Activated T-helper 9 cell treated with anti-CD3 and anti-CD28 coated beads, Interleukin-2, amount 50 U/mL, for 16 hours (primary cell): ENCODE results near the gene IDH3A.
"Not testable (repeated sequence)": the region's sequence is repeated elsewhere in the genome, so short reads cannot be mapped to it uniquely, and the experiment has no call there.

ENCODE experiments used
- DNase-seq: peaks from one replicate; pipeline ENCODE4 v3.0.0-alpha.2; 2020; ENCODE audit warnings: low read depth

Gene IDH3A

DNA sequence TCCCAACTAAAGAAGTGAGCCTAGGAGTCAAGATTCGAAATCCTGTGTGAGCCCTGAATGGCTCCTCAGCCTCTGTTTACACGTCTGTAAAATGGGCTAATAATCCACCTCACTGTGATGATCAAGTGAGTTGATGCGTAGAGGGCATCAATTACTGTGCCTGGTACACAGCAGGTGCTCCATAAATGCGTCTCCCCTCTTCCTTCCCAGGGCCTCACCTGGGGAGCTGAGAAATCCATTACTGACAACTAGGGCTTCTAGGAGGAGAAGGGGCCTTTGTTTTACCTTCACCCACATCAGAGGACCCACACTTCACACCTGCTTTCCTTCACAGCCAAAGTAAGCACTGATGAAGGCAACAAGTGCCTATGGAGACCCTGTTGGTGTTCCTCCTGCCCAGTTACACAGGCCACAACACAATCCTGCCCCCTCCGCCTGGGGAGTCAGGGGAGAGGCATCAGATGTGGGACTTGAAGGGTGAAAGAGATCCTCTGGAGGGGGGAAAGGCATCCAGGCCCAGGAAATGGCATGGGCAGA is 19.3 kb upstream of the IDH3A start:
- DNase-seq, result no peak

DNA sequence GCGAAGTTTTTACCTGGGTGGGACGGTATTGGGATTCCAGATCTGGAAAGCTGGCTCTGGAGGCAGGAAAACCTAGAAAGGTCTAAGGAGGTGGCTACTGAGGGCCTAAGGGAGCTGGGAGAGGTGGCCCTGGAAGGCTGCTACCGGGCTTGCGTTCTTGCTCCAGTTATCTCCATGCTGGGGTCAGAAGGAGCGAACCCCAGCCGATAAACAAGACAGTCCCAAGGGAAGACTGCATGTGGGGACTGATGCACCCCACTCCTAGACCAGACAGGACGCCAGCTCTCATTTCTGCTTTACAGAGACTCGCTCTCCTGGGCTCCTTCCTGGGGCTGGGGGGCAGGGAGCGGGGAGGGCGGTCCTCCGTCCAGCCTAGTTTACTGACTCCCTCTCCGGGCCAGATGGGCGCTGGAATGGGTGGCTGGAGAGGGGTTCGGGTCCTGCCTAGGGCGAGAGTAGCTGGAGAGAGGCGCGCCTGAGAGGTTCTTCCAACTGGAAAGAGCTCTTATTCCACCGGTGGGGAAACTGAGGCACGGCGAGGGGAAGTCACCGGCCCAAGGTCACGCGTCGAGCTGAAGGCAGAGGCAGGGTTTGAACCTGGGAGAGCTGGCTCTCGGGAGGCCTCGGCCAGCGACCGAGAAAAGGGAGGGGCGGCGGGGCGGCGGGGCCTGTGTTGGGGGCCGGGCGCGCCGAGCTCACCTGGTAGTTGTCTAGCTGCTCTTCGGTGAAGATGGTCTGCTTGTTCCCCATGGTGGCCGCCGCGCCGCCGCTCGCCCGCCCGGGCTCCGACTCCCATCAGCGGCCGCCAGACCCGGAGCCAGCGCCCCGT is 18.5 kb upstream of the IDH3A start:
- DNase-seq, result no peak

DNA sequence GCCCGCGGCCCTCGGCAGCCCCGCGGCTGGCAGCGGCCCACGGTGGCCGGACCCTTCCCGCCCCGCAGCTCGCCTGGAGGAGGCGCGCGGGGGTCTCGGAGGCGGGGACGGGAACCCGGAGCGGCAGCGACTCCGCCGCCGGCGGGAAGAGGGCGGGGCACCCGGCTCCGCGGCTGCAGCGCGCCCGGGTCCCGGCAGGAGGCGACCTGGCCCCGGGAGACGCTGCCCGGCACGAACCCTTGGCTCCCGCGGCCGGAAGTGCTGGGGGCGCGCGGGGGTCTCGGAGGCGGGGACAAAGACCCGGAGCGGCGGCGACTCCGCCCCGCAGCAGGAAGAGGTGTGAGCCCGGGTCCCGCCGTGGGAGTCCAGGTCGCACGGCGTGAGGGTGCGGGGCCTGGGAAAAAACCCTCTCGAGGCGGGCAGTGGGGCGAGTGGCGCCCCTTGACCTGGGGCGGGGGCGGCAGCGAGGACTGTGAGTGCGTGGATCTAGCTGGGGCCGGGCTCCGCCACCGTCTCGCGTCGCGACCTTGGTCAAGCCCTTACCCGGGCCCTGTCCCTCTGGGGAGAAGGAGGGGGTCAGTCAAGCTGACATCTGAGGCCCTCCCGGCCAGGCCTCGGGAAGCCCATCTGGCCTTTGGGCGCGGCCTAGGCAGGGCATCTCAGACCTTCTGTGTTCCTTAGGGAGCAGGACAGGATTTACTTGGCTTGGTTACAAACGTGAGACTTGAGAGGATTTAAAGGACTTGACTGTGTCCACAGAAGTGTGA is 17.7 kb upstream of the IDH3A start, which contains the start of gene CIB2:
Gene CIB2, minus strand, starts transcription at position 151 of the 767 bp plus-strand sequence. CDS start 230 bp downstream, outside the sequence.
- peak; percentile 67 for DNase-seq

DNA sequence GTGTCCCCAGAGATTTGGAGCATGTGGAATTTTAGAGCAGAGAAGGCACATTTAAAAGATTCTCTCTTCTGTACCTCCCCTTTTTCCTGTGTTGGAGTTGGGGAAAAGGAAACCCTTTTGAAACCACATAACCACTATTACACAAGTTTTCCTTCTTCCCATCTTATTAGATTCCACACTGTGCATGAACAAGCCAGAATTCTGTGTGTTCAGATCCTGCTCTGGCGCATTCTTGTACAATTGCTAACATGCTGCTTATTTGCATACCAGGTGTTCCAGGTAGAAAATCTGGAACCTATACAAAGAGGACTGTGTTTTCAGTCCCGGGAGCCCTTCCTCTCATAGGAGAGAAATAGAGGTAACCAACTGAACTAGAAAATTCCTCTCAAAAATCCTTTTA is 15.4 kb upstream of the IDH3A start:
- DNase-seq, result no peak

DNA sequence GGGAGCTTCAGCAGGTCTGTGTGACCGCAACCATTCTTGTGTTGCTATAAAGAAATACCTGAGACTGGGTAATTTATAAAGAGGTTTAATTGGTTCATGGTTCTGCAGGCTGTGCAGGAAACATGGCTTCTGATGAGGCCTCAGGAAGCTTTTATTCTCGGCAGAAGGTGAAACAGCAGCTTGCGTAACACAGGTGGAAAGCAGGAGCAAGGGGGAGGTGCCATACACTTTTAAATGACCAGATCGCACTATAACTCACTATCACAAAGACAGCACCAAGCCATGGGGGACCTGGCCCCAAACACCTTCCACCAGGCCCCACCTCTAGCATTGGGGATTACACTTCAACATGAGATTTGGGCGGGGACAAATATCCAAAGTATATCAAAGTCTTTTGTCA is 9.6 kb upstream of the IDH3A start:
- DNase-seq, result no peak

DNA sequence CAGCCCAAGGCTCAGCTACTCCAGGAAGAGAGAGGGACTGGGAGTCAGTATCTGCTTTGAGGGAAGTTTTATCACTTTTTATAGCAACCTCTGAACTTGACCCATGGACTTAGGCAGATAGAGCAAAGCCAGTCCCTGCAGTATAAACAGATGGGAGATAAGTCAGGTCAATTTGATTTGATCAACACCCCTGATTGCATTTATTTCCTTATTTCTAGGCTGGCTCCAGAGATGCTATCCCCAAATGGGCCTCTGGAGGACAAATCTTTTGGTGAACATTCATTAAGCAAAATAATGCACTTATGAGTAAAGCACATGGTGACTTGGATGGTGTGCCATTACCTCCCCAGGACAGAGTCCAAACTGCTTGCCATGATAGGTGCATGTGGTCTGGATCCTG is 8.9 kb upstream of the IDH3A start:
- DNase-seq, result no peak

DNA sequence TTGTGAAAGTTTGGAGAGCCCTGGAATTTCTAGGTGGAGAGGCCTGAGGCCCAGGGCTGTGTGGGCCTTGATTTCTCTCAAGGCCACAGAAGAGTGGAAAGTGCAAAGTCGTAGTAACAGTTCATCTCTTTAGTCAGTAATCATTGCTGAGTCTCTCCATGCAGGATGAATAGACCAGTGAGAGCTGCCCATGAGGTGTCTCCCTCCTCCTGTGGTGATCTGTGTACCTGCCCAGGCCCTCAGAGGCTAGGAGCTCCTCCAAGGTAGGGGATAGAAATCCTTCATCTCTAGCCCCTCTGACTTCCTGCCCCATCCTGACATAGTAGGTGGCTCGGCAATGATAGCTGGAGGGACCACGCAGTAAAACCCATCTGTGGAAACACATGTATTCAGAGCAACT is 6.8 kb upstream of the IDH3A start:
- DNase-seq, result no peak

DNA sequence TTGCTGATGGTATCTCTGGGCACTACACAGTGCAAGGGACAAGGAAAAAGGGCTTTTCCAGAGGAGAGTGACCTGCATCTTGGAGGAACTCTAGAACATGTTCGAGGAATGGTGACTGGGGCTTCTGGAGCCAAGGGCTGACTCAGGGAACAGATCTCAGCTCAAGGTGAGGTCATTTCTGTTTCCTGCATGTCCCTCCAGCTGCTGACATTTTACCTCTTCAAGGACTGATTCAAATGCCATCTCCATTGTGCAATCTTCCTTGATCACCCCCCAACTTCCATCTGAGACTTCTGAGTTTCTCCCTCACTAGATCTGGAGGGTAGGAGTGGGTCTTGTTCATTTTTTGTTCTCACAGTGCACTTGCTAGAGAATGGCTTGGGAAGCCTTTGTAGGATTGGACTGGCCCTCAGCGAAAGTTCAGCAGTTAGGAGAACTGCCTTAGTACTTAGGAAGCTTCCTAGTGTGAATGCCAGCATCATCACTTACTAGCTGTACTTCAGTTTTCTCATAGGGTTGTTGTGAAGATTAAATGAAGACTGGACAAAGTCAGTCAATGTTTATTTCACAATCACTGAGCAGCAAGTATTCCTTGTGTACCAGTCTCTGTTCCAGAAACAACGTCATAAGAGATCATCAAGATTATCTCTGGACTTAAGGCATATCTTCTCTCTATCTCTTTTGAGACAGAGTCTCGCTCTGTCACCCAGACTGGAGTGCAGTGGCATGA is 2.6 kb upstream of the IDH3A start:
- DNase-seq, result no peak

DNA sequence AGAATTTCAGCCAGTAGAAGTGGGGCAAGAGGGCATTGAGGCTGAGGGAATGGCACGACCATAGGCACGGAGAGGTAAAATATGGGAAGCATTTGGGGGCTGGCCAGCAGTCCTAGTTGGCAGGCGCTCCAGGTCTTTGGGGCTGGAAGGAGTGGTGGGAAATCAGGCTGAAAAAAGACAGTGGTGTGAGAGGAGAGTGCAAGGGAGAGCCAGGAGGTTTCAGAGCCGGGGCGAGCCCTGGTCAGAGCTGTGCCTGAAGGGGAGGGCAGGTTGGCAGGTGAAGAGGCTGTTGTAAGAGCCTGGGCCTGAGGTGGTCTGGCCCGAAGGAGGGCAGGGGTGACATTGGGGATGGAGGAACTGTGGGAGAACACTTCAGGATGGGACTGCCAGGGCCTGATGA is 1.6 kb upstream of the IDH3A start:
- no peak for DNase-seq

DNA sequence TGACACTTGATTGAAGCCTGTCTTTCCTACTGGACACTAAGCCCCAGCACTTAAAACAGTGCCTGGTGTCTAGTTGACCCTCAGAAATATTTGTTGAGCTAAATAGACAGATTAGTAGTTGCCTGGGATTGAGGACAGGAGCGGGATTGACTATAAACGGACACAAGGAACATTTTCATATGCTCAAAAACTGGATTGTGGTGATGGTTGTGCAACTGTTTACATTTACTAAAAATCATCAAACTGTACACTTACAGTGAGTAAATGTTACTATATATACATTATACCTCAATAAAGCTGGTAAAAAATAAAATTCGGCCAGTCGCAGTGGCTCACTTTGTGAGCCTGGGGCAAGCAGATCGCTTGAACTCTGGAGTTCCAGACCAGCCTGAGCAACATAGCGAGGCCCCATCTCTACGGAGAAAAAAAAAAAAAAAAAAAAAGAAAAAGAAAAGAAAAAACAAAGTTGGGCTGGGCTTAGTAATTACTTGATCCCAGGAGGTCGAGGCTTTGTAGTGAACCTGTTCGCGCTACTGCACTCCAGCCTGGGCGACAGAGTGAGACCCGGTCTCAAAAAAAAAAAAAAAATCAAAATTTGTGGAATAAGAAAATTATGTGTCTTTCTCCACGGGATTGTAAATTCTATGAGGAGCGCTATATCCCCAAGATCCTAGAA is 632 bp upstream of the IDH3A start:
- no peak for DNase-seq

DNA sequence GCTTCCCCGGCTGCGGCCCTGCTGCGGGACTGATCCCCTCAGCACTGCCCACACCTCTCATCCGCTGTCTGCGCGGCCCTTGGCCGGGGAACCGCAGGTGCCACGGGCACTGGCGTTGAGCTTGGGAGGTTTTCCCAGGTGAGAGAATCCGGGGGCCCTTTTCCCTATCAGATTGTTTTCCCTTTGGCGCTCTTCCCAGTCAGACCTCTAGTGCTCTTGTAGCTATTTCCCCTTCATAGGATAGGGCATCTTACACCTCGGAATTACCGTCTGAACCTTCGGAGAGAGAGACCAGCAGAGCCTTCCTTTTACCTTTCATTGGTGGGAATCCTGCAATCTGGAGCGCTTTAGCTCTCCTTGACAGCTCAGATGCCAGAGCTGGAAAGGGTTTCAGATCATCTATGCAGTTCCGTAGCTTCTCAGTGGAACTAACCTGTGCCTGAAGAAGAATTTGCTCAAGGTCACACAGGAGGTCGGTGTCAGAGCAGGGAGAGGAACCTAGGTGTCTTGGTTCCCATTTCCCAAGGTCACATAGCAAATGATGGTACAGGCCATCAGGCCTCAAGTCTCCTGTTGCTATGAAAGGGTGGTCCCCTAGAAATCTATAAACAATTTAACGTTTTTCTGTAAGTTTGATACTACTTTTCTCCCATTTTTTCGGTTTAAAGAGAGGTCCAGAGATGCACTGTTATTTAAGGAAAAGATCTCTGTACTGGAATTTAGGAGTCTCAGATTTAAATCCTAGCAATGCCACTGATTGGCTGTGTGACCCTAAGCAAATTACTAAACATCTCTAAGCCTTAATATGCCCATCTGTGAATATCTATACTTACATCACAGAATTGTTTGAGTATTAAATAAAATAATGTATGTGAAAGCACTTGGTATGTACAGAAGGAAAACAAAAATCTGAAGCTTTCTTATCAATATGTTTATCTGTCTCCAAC is 916 bp downstream of the IDH3A start:
- no peak for DNase-seq

DNA sequence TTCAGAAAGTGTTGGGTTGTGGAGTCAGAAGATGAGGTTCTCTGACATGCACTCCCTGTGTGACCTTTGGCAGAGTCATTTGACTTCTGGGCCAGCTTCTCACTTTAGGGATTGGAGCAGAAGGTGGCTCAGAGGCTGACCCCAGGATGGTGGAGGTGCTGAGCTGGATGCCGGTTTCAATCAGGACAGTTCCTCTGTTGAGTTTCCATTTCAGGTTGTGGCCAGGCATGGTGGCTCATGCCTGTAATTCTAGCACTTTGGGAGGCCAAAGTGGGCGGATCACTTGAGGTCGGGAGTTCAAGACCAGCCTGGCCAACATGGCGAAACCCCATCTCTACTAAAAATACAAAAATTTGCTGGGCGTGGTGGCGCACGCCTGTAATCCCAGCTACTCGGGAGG is 1.9 kb downstream of the IDH3A start:
- not testable (repeated sequence) for DNase-seq

DNA sequence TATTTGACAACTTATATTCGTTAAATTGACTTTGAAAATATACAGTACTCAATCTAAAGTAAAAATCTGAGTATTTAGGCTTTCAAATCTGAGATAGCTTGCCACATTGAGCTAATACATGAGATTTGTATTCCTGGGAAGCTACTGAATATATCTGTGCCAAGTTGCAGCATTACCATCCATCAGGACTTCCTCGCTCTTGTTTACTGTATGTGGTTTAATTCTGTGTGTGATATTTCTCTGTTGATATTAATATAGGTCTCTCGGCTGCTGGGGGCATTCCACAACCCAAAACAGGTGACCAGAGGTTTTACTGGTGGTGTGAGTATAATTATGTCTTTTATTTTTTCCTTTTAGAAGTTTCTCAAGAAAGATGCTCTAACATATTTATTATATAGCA is 5.8 kb downstream of the IDH3A start:
- DNase-seq, result no peak

DNA sequence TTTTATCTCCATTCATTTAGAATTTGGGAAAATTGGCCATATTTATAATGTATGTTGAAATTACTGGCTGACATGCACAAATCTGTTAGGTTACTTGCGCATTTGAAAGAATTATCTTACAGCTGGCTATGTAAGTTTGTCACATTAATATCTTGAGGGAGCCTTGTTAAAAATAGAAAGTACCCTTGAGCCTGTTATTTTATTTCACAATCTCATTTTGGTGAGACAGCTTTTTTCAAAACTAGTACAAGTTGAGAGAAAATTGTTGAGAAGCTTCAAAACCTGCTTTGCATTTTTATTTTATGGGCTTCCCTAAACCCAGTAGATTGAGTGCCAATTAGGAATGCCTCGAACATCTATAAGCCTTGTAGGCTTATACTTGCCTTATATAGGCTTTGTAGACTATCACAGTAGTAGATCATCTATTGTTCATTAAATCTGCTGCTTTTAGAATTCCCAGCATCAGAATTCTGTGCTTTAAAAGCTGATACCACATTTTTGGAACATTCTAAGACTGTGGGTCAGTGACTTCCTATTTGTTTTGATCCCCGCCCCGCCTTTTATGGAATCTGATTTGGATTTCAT is 6.3 kb downstream of the IDH3A start:
- no peak for DNase-seq

DNA sequence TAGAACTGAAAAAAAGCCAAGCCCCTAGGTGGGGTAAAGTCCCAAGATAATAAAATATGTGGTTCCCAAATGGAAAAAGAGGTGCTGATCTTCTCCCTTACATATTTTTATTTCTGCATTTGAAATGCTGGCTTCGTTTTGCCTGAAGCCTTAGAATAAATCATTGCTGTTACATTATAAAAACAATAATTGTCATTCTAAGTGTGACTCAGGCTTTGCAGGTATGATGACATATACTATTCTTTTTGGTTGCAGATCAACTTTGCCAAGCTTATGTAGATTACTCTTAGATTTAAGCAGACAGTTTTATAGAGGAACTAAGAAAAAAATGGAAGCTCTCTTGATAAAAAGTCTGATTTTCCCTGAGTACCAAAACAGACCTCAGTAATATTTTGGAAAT is 7.5 kb downstream of the IDH3A start:
- DNase-seq, result no peak

DNA sequence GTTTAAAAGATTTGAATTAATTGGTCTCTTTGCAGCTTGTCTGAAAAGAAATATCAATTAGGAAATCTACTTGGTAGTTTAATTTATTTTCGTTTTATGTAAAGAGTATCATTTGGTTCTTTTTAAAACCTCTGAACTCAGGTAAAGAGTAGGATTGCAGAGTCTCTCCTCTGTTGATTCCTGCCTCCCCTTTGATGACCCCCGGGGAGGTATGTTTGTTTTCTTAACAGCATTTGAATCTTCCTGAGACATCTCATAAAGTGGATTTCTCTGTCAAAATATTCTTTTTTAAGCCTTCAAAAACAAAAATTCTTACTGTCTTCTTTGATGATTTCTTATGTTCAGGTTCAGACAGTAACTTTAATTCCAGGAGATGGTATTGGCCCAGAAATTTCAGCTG is 8.0 kb downstream of the IDH3A start:
- no peak for DNase-seq

DNA sequence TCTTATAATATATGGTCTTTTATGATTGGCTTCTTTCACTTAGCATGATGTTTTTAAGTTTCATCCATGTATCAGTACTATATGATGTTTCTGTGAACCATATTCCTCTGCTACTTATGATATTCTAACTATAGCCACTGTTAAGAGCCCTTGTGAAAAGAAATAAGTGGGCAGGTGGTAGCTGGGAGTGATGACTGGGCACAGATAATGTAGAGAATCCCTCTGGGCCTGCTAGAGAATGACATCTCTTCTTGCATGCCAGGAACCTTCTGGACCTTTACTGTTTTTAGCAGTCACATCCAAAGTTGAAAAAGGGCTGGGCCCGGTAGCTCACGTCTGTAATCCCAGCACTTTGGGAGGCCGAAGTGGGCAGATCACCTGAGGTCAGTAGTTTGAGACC is 10.2 kb downstream of the IDH3A start:
- DNase-seq, result no peak

DNA sequence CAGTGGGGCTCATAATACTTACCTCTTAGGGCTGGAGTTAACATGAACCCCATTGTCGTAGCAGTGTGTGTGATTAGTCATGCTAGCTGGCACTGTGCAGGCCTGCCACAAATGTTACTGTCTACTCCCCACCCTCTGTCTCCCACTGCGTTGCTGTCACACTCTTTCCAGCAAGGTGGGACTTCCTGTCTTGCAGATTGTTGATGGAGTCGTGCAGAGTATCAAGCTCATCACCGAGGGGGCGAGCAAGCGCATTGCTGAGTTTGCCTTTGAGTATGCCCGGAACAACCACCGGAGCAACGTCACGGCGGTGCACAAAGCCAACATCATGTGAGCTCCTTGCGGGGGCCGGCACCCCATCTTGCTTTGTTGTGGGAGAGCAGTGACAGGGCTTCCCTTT is 12.9 kb downstream of the IDH3A start:
- DNase-seq, result no peak

DNA sequence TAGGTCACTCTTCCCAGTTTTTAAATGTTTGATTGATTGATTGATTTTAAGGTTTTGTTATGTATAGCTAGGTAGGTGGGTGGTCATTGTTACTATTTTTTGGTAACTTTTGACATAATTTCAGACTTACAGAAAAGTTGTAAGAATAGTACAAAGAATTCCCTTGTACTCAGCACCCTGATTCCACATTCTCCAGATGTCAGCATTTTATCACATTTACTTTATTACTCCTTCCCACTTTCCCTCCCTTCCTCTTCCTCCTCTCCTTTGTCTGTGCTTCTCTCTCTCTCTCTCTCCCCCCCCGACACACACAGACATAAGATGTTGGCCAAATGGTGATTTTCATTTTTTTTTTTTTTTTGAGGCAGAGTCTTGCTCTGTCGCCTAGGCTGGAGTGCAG is 14.8 kb downstream of the IDH3A start:
- DNase-seq, result no peak

DNA sequence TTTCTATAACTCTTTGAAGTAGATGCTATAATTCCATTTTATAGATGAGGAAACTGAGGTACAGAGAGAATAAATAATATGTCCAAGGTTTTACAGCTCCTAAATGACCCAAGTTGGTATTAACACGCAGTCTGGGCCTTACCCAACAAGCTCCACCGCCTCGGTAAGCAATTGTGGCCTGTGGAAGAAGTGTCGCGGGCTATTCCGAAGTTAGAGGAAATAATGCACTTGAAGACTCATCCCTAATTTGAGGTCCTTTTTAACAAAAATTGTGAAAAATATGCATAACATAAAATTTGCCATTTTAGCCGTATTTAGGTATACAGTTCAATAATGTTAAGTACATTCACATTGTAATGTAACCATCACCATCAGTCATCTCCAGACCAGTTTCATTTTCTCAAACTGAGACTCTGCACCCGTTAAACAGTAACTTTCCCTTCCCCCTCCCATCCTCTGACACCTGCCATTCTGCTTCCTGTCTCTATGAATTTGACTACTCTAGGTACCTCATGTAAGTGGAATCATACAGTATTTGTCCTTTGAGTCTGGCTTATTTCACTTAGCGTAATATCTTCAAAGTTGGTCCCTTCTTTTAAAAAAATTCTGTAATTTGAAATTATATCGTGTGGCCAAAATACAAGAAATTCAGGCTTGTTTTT is 18.2 kb downstream of the IDH3A start:
- no peak for DNase-seq
